Measurements from ENCODE around the gene NINL.

GRCh38 chr20:25514747-25515340 is 70.5 kb downstream of the NINL start:
- TF ChIP-seq ATF3 (IDR thresholded peaks at IDR 0.05) = no peak
- no peak for TF ChIP-seq CTCF (IDR thresholded peaks at IDR 0.05 in 2 of 3, conservative IDR thresholded peaks at IDR 0.05 in 1 of 3; ENCODE audit: borderline replicate concordance in 1 of 3, insufficient read depth in 1 of 3, low read depth in 2 of 3, low read length in 2 of 3)
- no peak for TF ChIP-seq MAX (IDR thresholded peaks at IDR 0.05)
